Prostate gland (tissue), 2 donors: ENCODE results near the gene MACROH2A2. TPM values are rescaled to one million over a fixed set of nuclear protein-coding genes. Genes with fewer than 3 reads are reported as not detected.

Experiments
- DNase-seq: peaks from one replicate; pipeline ENCODE4 v3.0.0-alpha.2; 2019; ENCODE audit warnings: low spot score
- H3K27ac ChIP-seq, 2 donors: fragments of 200-600 bp; sonication (generic); 2 replicates each; pipeline ENCODE4 v1.5.1; 2017 to 2019
- H3K27me3 ChIP-seq: fragments of 200-600 bp; sonication (generic); replicated peaks from 2 replicates; pipeline ENCODE4 v1.5.1; 2019; ENCODE audit not compliant: insufficient read depth
- H3K36me3 ChIP-seq, 2 donors: fragments of 200-600 bp; sonication (generic); 1 replicate in 1 of 2; 2 replicates in 1 of 2; pipeline versions ENCODE4 v1.5.1 to v1.8.1; 2017 to 2019
- H3K4me1 ChIP-seq: fragments of 200-600 bp; sonication (generic); replicated peaks from 2 replicates; pipeline ENCODE4 v1.5.1; 2019
- H3K4me3 ChIP-seq, 2 donors: fragments of 200-600 bp; sonication (generic); 2 replicates each; pipeline ENCODE4 v1.5.1; 2017 to 2019
- H3K9me3 ChIP-seq: fragments of 200-600 bp; sonication (generic); 2 replicates; pipeline ENCODE4 v1.5.1; 2017
- CTCF ChIP-seq, 4 experiments: fragments of 200-600 bp in 2 of 4; fragments of 450-650 bp in 2 of 4; sonication (generic) in 2 of 4; IDR thresholded peaks; 1 replicate in 3 of 4; 2 replicates in 1 of 4; pipeline ENCODE4 v1.5.1; 2016 to 2019; ENCODE audit warnings: antibody characterized with exemption in 4 of 4, mild to moderate bottlenecking in 2 of 4, moderate library complexity in 2 of 4
- POLR2A ChIP-seq: fragments of 450-650 bp; IDR thresholded peaks from one replicate; pipeline ENCODE4 v1.6.1; 2016; ENCODE audit warnings: antibody characterized with exemption, mild to moderate bottlenecking
- POLR2AphosphoS5 ChIP-seq: sonication (generic); formaldehyde crosslinking; IDR thresholded peaks from one replicate; pipeline ENCODE4 v1.6.1; 2017; ENCODE audit warnings: antibody characterized with exemption
- WGBS: methylation state at CpG from one replicate; pipeline ENCODE4 v1.1.5; 2018; 5-methylcytosine and 5-hydroxymethylcytosine counted together
- intact Hi-C: fragments of 100-400 bp; cut with DNase I; formaldehyde crosslinking; loops from one replicate; pipeline ENCODE4 v1.14.2; 2022
- total RNA-seq, 2 donors: library from RNA; depleted of rRNA; stranded (reverse); fragments of >200 nt; gene quantifications; one replicate each; pipeline ENCODE4 v1.1.0, GENCODE V29; 2016

MACROH2A2 gene
- total RNA-seq, 2 donors from 2014 or later: 23.1 to 59.5 TPM

- Histone ChIP-seq H3K4me3 (no peak overlapping the region), H3K27me3 (no peaks in the 10 kb centered on the region), H3K9me3 (no peaks in the 10 kb centered on the region), H3K4me1 (no peaks in the 10 kb centered on the region), H3K36me3 (peaks cover 0 to 18% of the 10 kb centered on the region in 2 donors), H3K27ac (no peak overlapping the region)
- DNase-seq: no peak
- TF ChIP-seq POLR2A: no peak
- TF ChIP-seq CTCF (IDR thresholded peaks at IDR 0.05): no peak
- no peak for TF ChIP-seq POLR2AphosphoS5
- 93% methylated on average over 15 of the region's 15 CpGs for WGBS
- intact Hi-C loops: no loop called here
Measured at GRCh38 chr10:70114902-70115301, 62.3 kb downstream of the MACROH2A2 start.

GRCh38 chr10:70115948-70116682 lies 63.5 kb downstream of the MACROH2A2 start:
- H3K4me3 ChIP-seq: no peak overlapping the region
- 51% methylated on average over 10 of the region's 12 CpGs for WGBS
- no peak overlapping the region for H3K27ac ChIP-seq
- peak; percentile 43 for DNase-seq
- no peaks in the 10 kb centered on the region for H3K27me3 ChIP-seq
- H3K36me3 ChIP-seq: peaks cover 0 to 18% of the 10 kb centered on the region in 2 donors
- peak; percentile 31 for TF ChIP-seq POLR2AphosphoS5
- no peak for TF ChIP-seq POLR2A
- TF ChIP-seq CTCF (IDR thresholded peaks at IDR 0.05): peak; percentile 67 to 88 (median 80)
- intact Hi-C loops: no loop called here
- H3K4me1 ChIP-seq: no peaks in the 10 kb centered on the region
- H3K9me3 ChIP-seq: no peaks in the 10 kb centered on the region

DNA sequence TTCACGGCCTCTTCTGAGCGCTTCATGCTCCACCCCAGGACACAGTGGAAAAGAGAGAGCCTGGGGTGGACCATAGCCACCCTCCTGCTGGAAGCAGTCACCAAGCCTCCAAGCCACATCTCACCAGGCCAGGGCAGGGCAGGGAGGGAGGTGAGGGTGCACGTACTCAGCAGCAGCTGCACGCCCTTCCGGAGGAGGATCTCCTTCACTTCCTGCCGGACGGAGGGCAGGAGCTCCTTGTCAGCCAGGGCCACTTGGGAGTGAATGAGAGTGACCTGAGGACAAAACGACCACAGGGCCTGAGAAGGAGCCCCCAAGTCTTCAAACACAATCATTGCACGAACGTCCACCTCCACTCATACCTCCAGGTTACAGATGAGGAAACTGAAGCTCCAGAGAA lies 65.0 kb downstream of the MACROH2A2 start:
- H3K4me1 ChIP-seq: no peaks in the 10 kb centered on the region
- no peak for DNase-seq
- H3K9me3 ChIP-seq: no peaks in the 10 kb centered on the region
- 91% methylated on average over 10 of the region's 10 CpGs for WGBS
- no peaks in the 10 kb centered on the region for H3K27me3 ChIP-seq
- TF ChIP-seq POLR2AphosphoS5 (no peak), POLR2A (no peak), CTCF (IDR thresholded peaks at IDR 0.05) (no peak)
- no peak overlapping the region for H3K4me3 ChIP-seq
- peaks cover 0 to 18% of the 10 kb centered on the region in 2 donors for H3K36me3 ChIP-seq
- intact Hi-C loops: no loop called here
- no peak overlapping the region for H3K27ac ChIP-seq

DNA sequence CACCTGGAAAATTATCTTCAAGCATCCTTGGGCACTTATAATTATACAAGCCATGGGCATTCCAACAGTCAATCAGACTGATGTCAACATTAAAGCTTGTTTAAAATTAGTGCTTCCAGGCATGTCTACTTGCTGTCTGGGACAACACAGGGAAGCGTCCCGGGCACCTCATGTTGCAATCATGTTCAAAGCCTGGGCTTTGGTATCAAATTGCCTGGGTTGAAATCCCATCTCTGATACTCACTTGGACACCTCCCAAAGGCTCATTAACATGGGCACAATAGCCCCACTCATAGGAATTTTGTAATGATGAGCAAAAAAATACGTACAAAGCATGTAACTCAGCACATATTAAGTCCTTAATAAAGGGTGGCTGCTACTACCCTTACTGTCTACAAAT lies 65.5 kb downstream of the MACROH2A2 start:
- Histone ChIP-seq H3K36me3 (peaks cover 0 to 14% of the 10 kb centered on the region in 2 donors), H3K9me3 (no peaks in the 10 kb centered on the region)
- intact Hi-C loops: no loop called here

More for the DNA sequence above, 65.5 kb downstream of the MACROH2A2 start:
- TF ChIP-seq POLR2AphosphoS5: no peak
- TF ChIP-seq POLR2A: no peak
- TF ChIP-seq CTCF (IDR thresholded peaks at IDR 0.05): no peak
- Histone ChIP-seq H3K4me3 (no peak overlapping the region), H3K27me3 (no peaks in the 10 kb centered on the region), H3K4me1 (no peaks in the 10 kb centered on the region), H3K27ac (no peak overlapping the region)
- DNase-seq: no peak
- 78% methylated on average over 3 of the region's 3 CpGs for WGBS
